GM12878 (cell line): ENCODE data around the gene ZNF860.

Source experiments
- POLR2A ChIP-seq: IDR thresholded peaks from 2 replicates; pipeline ENCODE4 v1.6.1; 2011; ENCODE audit warnings: low read depth, mild to moderate bottlenecking, low read length
- RCOR1 ChIP-seq: conservative IDR thresholded peaks from 2 replicates; pipeline ENCODE4 v1.6.1; 2012; ENCODE audit warnings: low read depth, low read length, improper control_type of control experiment
- SP1 ChIP-seq: IDR thresholded peaks from one replicate; pipeline ENCODE4 v1.6.1; 2011; ENCODE audit warnings: low read depth, low read length
- SREBF2 ChIP-seq: IDR thresholded peaks from 2 replicates; pipeline ENCODE4 v1.6.1; 2012; ENCODE audit warnings: mild to moderate bottlenecking, low read length
- TF ChIP-seq, protein P1 (sequence below), 3 experiments: IDR thresholded peaks in 2 of 3; conservative IDR thresholded peaks in 1 of 3; 2 replicates each; pipeline ENCODE4 v1.5.1; 2011; ENCODE audit warnings: low read depth in 3 of 3, low read length in 3 of 3, mild to moderate bottlenecking in 3 of 3, control low read depth in 2 of 3, moderate library complexity in 2 of 3, inconsistent platforms in 1 of 3, mixed read lengths in 1 of 3; ENCODE audit not compliant: control insufficient read depth in 2 of 3, insufficient read depth in 1 of 3; ENCODE audit errors: extremely low read depth in 1 of 3
- TF ChIP-seq, protein P2 (sequence below): fragments of 450-650 bp; IDR thresholded peaks from 2 replicates; pipeline ENCODE4 v1.6.1; 2016; ENCODE audit warnings: mild to moderate bottlenecking, moderate library complexity, borderline replicate concordance

DNA sequence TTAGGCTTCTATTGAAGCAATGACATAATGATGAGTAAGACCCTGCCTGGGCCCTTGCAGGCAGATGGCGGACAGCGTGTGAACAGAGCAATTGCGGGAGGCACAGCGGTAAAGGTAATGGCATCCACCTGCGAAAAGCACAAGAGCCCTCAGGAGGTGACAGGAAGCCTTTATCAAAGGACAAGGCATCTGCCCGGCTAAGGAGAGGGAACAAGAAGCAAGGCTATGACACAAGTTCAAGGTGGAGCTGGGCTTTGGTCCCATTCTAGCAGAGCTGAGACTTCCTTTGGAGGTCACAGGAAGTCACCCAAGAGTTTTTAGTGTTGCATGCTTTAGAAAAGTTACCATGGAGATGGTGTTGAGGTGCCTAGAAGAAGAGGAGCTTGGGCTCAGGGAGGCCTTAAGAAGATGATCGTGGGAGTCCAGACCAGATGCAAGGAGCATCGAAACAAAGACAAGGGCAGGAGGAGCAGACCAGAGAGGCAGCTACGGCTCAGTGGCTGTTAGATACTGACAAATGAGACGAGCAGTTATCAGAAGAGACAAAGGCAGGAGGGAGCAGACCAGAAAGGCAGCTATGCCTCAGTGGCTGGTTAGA is 35.0 kb upstream of the ZNF860 start:
- TF ChIP-seq, protein P1, sequence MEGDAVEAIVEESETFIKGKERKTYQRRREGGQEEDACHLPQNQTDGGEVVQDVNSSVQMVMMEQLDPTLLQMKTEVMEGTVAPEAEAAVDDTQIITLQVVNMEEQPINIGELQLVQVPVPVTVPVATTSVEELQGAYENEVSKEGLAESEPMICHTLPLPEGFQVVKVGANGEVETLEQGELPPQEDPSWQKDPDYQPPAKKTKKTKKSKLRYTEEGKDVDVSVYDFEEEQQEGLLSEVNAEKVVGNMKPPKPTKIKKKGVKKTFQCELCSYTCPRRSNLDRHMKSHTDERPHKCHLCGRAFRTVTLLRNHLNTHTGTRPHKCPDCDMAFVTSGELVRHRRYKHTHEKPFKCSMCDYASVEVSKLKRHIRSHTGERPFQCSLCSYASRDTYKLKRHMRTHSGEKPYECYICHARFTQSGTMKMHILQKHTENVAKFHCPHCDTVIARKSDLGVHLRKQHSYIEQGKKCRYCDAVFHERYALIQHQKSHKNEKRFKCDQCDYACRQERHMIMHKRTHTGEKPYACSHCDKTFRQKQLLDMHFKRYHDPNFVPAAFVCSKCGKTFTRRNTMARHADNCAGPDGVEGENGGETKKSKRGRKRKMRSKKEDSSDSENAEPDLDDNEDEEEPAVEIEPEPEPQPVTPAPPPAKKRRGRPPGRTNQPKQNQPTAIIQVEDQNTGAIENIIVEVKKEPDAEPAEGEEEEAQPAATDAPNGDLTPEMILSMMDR (IDR thresholded peaks at IDR 0.05 in 2 of 3, conservative IDR thresholded peaks at IDR 0.05 in 1 of 3; ENCODE audit: control insufficient read depth in 2 of 3, extremely low read depth in 1 of 3, insufficient read depth in 1 of 3, low read depth in 3 of 3, low read length in 3 of 3): no peak
- TF ChIP-seq POLR2A: no peak
- no peak for TF ChIP-seq RCOR1
- TF ChIP-seq, protein P2, sequence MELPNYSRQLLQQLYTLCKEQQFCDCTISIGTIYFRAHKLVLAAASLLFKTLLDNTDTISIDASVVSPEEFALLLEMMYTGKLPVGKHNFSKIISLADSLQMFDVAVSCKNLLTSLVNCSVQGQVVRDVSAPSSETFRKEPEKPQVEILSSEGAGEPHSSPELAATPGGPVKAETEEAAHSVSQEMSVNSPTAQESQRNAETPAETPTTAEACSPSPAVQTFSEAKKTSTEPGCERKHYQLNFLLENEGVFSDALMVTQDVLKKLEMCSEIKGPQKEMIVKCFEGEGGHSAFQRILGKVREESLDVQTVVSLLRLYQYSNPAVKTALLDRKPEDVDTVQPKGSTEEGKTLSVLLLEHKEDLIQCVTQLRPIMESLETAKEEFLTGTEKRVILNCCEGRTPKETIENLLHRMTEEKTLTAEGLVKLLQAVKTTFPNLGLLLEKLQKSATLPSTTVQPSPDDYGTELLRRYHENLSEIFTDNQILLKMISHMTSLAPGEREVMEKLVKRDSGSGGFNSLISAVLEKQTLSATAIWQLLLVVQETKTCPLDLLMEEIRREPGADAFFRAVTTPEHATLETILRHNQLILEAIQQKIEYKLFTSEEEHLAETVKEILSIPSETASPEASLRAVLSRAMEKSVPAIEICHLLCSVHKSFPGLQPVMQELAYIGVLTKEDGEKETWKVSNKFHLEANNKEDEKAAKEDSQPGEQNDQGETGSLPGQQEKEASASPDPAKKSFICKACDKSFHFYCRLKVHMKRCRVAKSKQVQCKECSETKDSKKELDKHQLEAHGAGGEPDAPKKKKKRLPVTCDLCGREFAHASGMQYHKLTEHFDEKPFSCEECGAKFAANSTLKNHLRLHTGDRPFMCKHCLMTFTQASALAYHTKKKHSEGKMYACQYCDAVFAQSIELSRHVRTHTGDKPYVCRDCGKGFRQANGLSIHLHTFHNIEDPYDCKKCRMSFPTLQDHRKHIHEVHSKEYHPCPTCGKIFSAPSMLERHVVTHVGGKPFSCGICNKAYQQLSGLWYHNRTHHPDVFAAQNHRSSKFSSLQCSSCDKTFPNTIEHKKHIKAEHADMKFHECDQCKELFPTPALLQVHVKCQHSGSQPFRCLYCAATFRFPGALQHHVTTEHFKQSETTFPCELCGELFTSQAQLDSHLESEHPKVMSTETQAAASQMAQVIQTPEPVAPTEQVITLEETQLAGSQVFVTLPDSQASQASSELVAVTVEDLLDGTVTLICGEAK: no peak
- no peak for TF ChIP-seq SP1
- TF ChIP-seq SREBF2: no peak
